Stromal cell of bone marrow (primary cell): ENCODE data around the gene CYB5R4.
"Not testable (repeated sequence)": the region's sequence is repeated elsewhere in the genome, so short reads cannot be mapped to it uniquely, and the experiment has no call there.

Source experiments
- DNase-seq: peaks from one replicate; pipeline ENCODE4 v3.0.0-alpha.2; 2012; ENCODE audit warnings: low read depth

CYB5R4 gene

GRCh38 chr6:83908813-83909212 lies 49.3 kb downstream of the CYB5R4 start:
- no peak for DNase-seq

GRCh38 chr6:83911278-83911677 lies 51.8 kb downstream of the CYB5R4 start:
- DNase-seq, result no peak

GRCh38 chr6:83914953-83915352 lies 55.5 kb downstream of the CYB5R4 start:
- DNase-seq, result no peak

GRCh38 chr6:83917001-83917400 lies 57.5 kb downstream of the CYB5R4 start:
- DNase-seq, result no peak

GRCh38 chr6:83920017-83920416 lies 60.5 kb downstream of the CYB5R4 start:
- no peak for DNase-seq

GRCh38 chr6:83921315-83921714 lies 61.8 kb downstream of the CYB5R4 start:
- DNase-seq, result no peak

- DNase-seq, result no peak
These were observed 68.0 kb downstream of the CYB5R4 start for GRCh38 chr6:83927470-83927869.

- DNase-seq, result no peak
These were observed 68.8 kb downstream of the CYB5R4 start for GRCh38 chr6:83928286-83928685.

- not testable (repeated sequence) for DNase-seq
These were observed 86.8 kb downstream of the CYB5R4 start for GRCh38 chr6:83946201-83946833.

GRCh38 chr6:83947983-83948382 lies 88.5 kb downstream of the CYB5R4 start:
- DNase-seq, result not testable (repeated sequence)

GRCh38 chr6:83948851-83949250 lies 89.4 kb downstream of the CYB5R4 start:
- DNase-seq, result no peak

GRCh38 chr6:83951423-83951822 lies 91.9 kb downstream of the CYB5R4 start:
- not testable (repeated sequence) for DNase-seq

GRCh38 chr6:83952830-83953229 lies 93.3 kb downstream of the CYB5R4 start:
- no peak for DNase-seq

- DNase-seq, result no peak
These were observed 94.9 kb downstream of the CYB5R4 start for GRCh38 chr6:83954371-83954770.

- DNase-seq, result no peak
These were observed 98.8 kb downstream of the CYB5R4 start for GRCh38 chr6:83958241-83958685.

GRCh38 chr6:83960664-83961063 lies 101.2 kb downstream of the CYB5R4 start:
- no peak for DNase-seq

- no peak for DNase-seq
These were observed 103.1 kb downstream of the CYB5R4 start for GRCh38 chr6:83962582-83962981.

GRCh38 chr6:83966539-83966938 lies 107.0 kb downstream of the CYB5R4 start:
- DNase-seq, result no peak

- DNase-seq, result no peak
These were observed 111.1 kb downstream of the CYB5R4 start for GRCh38 chr6:83970582-83970981.

GRCh38 chr6:83974409-83975050 lies 115.0 kb downstream of the CYB5R4 start:
- no peak for DNase-seq

- DNase-seq, result no peak
These were observed 116.7 kb downstream of the CYB5R4 start for GRCh38 chr6:83976037-83976755.

GRCh38 chr6:83976871-83977270 lies 117.4 kb downstream of the CYB5R4 start:
- DNase-seq, result no peak

- peak; percentile 13 for DNase-seq
These were observed 118.8 kb downstream of the CYB5R4 start for GRCh38 chr6:83978324-83978734.
